HepG2 (cell line): ENCODE measurements around the gene HDGFL2. TPM values are rescaled to one million over a fixed set of nuclear protein-coding genes. Genes with fewer than 3 reads are reported as not detected.
A peak's percentile ranks its signal among the peaks of the same experiment; 100 is the strongest.

Source experiments
- CBX2 ChIP-seq, 2 experiments: fragments of 200-600 bp in 1 of 2; sonication (generic); formaldehyde crosslinking in 1 of 2; IDR thresholded peaks; 2 replicates each; pipeline versions ENCODE4 v1.7.0 to v1.8.1; 2018 to 2022; ENCODE audit warnings: low read depth in 2 of 2, low read length in 1 of 2, mild to moderate bottlenecking in 1 of 2, missing genetic modification reagents in 1 of 2
- CC2D1A ChIP-seq: sonication (generic); formaldehyde crosslinking; IDR thresholded peaks from 2 replicates; pipeline ENCODE4 v1.8.1; 2023; ENCODE audit warnings: mild to moderate bottlenecking, missing genetic modification reagents
- CHCHD3 ChIP-seq: sonication (generic); formaldehyde crosslinking; IDR thresholded peaks from 2 replicates; pipeline ENCODE4 v1.8.0; 2022; ENCODE audit warnings: mild to moderate bottlenecking, missing genetic modification reagents, moderate library complexity
- DR1 ChIP-seq: sonication (generic); formaldehyde crosslinking; IDR thresholded peaks from 2 replicates; pipeline ENCODE4 v1.8.0; 2021; ENCODE audit warnings: mild to moderate bottlenecking, missing genetic modification reagents, inconsistent platforms
- ELF4 ChIP-seq: sonication (generic); formaldehyde crosslinking; IDR thresholded peaks from 2 replicates; pipeline ENCODE4 v1.5.0; 2020; ENCODE audit warnings: missing genetic modification reagents, mild to moderate bottlenecking, moderate library complexity, borderline replicate concordance
- GPN1 ChIP-seq: sonication (generic); formaldehyde crosslinking; IDR thresholded peaks from 2 replicates; pipeline ENCODE4 v1.5.1; 2020; ENCODE audit warnings: missing genetic modification reagents, borderline replicate concordance
- HNRNPK ChIP-seq: fragments of 200-400 bp; formaldehyde crosslinking; IDR thresholded peaks from 2 replicates; pipeline ENCODE4 v1.6.1; 2018; ENCODE audit warnings: low read length, low read depth, moderate library complexity, mild to moderate bottlenecking; ENCODE audit not compliant: poor library complexity, severe bottlenecking
- KAT2B ChIP-seq: fragments of 150-350 bp; IDR thresholded peaks from 2 replicates; pipeline ENCODE4 v1.6.1; 2014; ENCODE audit warnings: low read depth, low read length, borderline replicate concordance
- MIXL1 ChIP-seq: IDR thresholded peaks from 2 replicates; pipeline ENCODE4 v1.6.1; 2016
- NAIF1 ChIP-seq: sonication (generic); formaldehyde crosslinking; IDR thresholded peaks from 2 replicates; pipeline ENCODE4 v1.5.0; 2020; ENCODE audit warnings: mild to moderate bottlenecking, missing genetic modification reagents, borderline replicate concordance
- POLR2G ChIP-seq: fragments of 200-400 bp; formaldehyde crosslinking; IDR thresholded peaks from 2 replicates; pipeline ENCODE4 v1.6.1; 2018; ENCODE audit warnings: mild to moderate bottlenecking, low read depth, low read length, moderate library complexity
- SPEN ChIP-seq: sonication (generic); formaldehyde crosslinking; IDR thresholded peaks from 2 replicates; pipeline ENCODE4 v1.5.1; 2020; ENCODE audit warnings: low read depth, mild to moderate bottlenecking, missing genetic modification reagents
- SRSF9 ChIP-seq: fragments of 200-400 bp; formaldehyde crosslinking; IDR thresholded peaks from 2 replicates; pipeline ENCODE4 v1.6.1; 2018; ENCODE audit warnings: borderline replicate concordance, mild to moderate bottlenecking, low read depth, low read length; ENCODE audit not compliant: insufficient read depth, poor library complexity, severe bottlenecking
- ZNF124 ChIP-seq: sonication (generic); formaldehyde crosslinking; IDR thresholded peaks from 2 replicates; pipeline ENCODE4 v1.4.0; 2020; ENCODE audit warnings: missing genetic modification reagents
- ZNF20 ChIP-seq: sonication (generic); formaldehyde crosslinking; IDR thresholded peaks from 2 replicates; pipeline ENCODE4 v1.4.0; 2020; ENCODE audit warnings: mild to moderate bottlenecking, moderate library complexity, missing genetic modification reagents
- ZNF276 ChIP-seq: sonication (generic); formaldehyde crosslinking; IDR thresholded peaks from 2 replicates; pipeline ENCODE4 v1.4.0; 2020; ENCODE audit warnings: mild to moderate bottlenecking, low read depth, missing genetic modification reagents
- ZNF329 ChIP-seq: sonication (generic); formaldehyde crosslinking; IDR thresholded peaks from 2 replicates; pipeline ENCODE4 v1.9.0; 2021; ENCODE audit warnings: low read depth, mild to moderate bottlenecking, missing genetic modification reagents
- ZNF331 ChIP-seq: sonication (generic); formaldehyde crosslinking; IDR thresholded peaks from 2 replicates; pipeline ENCODE4 v1.4.0; 2020; ENCODE audit warnings: missing genetic modification reagents
- ZNF335 ChIP-seq: sonication (generic); formaldehyde crosslinking; IDR thresholded peaks from 2 replicates; pipeline ENCODE4 v1.4.0; 2020; ENCODE audit warnings: missing genetic modification reagents
- ZNF547 ChIP-seq: sonication (generic); formaldehyde crosslinking; IDR thresholded peaks from 2 replicates; pipeline ENCODE4 v1.5.1; 2020; ENCODE audit warnings: mild to moderate bottlenecking, missing genetic modification reagents
- ZNF775 ChIP-seq: sonication (generic); formaldehyde crosslinking; IDR thresholded peaks from 2 replicates; pipeline ENCODE4 v1.4.0; 2020; ENCODE audit warnings: missing genetic modification reagents, mild to moderate bottlenecking, moderate library complexity, borderline replicate concordance
- ZNF841 ChIP-seq: sonication (generic); formaldehyde crosslinking; IDR thresholded peaks from 2 replicates; pipeline ENCODE4 v1.8.1; 2023; ENCODE audit warnings: missing genetic modification reagents, borderline replicate concordance
- polyA plus RNA-seq, 8 experiments: library from polyadenylated mRNA; depleted of rRNA in 3 of 8; stranded (reverse) in 7 of 8; unstranded in 1 of 8; fragments of >200 nt; fragmentation: Illumina TruSeq in 4 of 8; extraction: Trizol in 4 of 8; gene quantifications; 2 replicates each; pipeline versions ENCODE4 v1.2.1 to v1.2.3, GENCODE V29; 2011 to 2016; ENCODE audit warnings: low read depth in 4 of 8, missing spikeins in 1 of 8, mixed read lengths in 1 of 8; ENCODE audit not compliant: insufficient read depth in 1 of 8
- total RNA-seq, 5 experiments: library from RNA; depleted of rRNA; stranded (reverse); fragments of >200 nt; fragmentation: Illumina TruSeq; extraction: Trizol; gene quantifications; 2 replicates each; pipeline ENCODE4 v1.2.3, GENCODE V29; 2016; ENCODE audit warnings: low read depth in 1 of 5
- TF ChIP-seq, protein P1 (sequence below): sonication (generic); formaldehyde crosslinking; IDR thresholded peaks from 2 replicates; pipeline ENCODE4 v1.5.1; 2020; ENCODE audit warnings: missing genetic modification reagents, mild to moderate bottlenecking, borderline replicate concordance
- TF ChIP-seq, protein P2 (sequence below): sonication (generic); formaldehyde crosslinking; IDR thresholded peaks from 2 replicates; pipeline ENCODE4 v1.4.0; 2020; ENCODE audit warnings: missing genetic modification reagents

HDGFL2 gene
- total and polyA plus RNA-seq, 2 of the 13 experiments (the other 11 are each of a cell fraction or from before 2014, with no cell fraction given) = 20.0 to 51.1 TPM

- TF ChIP-seq SPEN (CRISPR knock-in tag) = peak; percentile 67; the same call in 1 of the 2 replicates
- peak; percentile 47 for TF ChIP-seq ZNF331 (CRISPR knock-in tag)
- TF ChIP-seq ZNF276 (CRISPR knock-in tag) = no peak
- TF ChIP-seq CC2D1A (CRISPR knock-in tag) = no peak
- no peak for TF ChIP-seq HNRNPK
- TF ChIP-seq SRSF9 = no peak
- TF ChIP-seq, protein P1, sequence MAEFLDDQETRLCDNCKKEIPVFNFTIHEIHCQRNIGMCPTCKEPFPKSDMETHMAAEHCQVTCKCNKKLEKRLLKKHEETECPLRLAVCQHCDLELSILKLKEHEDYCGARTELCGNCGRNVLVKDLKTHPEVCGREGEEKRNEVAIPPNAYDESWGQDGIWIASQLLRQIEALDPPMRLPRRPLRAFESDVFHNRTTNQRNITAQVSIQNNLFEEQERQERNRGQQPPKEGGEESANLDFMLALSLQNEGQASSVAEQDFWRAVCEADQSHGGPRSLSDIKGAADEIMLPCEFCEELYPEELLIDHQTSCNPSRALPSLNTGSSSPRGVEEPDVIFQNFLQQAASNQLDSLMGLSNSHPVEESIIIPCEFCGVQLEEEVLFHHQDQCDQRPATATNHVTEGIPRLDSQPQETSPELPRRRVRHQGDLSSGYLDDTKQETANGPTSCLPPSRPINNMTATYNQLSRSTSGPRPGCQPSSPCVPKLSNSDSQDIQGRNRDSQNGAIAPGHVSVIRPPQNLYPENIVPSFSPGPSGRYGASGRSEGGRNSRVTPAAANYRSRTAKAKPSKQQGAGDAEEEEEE = no peak
- no peak for TF ChIP-seq MIXL1 (CRISPR knock-in tag)
- TF ChIP-seq GPN1 (CRISPR knock-in tag) = no peak
- TF ChIP-seq ZNF20 (CRISPR knock-in tag) = no peak
- TF ChIP-seq ZNF547 = 0 out of 2 replicates have a peak, but pooled peaks have one; percentile 26
- 0 out of 2 replicates have a peak, but pooled peaks have one; percentile 30 for TF ChIP-seq ZNF335
- no peak for TF ChIP-seq KAT2B
- no peak for TF ChIP-seq POLR2G
- no peak for TF ChIP-seq ELF4 (CRISPR knock-in tag)
- no peak for TF ChIP-seq ZNF775 (CRISPR knock-in tag)
- TF ChIP-seq, protein P2, sequence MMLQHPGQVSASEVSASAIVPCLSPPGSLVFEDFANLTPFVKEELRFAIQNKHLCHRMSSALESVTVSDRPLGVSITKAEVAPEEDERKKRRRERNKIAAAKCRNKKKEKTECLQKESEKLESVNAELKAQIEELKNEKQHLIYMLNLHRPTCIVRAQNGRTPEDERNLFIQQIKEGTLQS = 0 out of 2 replicates have a peak, but pooled peaks have one; percentile 32
- TF ChIP-seq ZNF841 (CRISPR knock-in tag) = no peak
- no peak for TF ChIP-seq DR1
- TF ChIP-seq NAIF1 (CRISPR knock-in tag) = no peak
- TF ChIP-seq ZNF124 = no peak
- TF ChIP-seq ZNF329 (CRISPR knock-in tag) = no peak
- no peak for TF ChIP-seq CHCHD3
- no peak for TF ChIP-seq CBX2 (IDR thresholded peaks at IDR 0.05; ENCODE audit: low read depth, low read length)
- TF ChIP-seq CBX2 (CRISPR knock-in tag; IDR thresholded peaks at IDR 0.05; ENCODE audit: low read depth) = no peak
Measured at GRCh38 chr19:4521170-4521887, 49.2 kb downstream of the HDGFL2 start (continued).
